ENCODE measurements around the gene WASHC4.

DNA sequence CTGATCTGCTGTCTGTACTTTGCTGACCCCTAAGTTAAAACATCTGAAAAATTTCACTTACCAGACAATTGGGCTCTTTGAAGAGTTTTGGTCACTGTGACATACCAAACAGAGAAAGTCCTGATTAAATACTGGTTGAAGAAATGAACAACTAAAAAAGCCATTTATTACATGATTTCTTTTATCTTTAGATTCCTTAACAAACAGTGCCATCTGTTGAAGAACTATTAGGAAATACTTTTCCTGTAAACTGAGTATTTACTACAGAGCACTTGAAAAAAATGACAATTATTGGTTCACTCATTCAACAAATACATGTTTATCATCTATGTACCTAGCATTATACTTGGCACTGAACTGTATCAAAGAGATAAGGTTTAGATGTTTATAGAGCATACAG is 6.5 kb upstream of the WASHC4 start:
- peak; percentile 29 for TF ChIP-seq CTCF (IDR thresholded peaks at IDR 0.05; ENCODE audit: borderline replicate concordance, extremely low read depth, low read length, poor library complexity, severe bottlenecking)
- no peak for TF ChIP-seq EZH2 (IDR thresholded peaks at IDR 0.05; ENCODE audit: borderline replicate concordance, low read depth, low read length, severe bottlenecking)
